ENCODE data around the gene IL17RA. TPM values are rescaled to one million over a fixed set of nuclear protein-coding genes. Genes with fewer than 3 reads are reported as not detected.
"Not testable (repeated sequence)": the region's sequence is repeated elsewhere in the genome, so short reads cannot be mapped to it uniquely, and the experiment has no call there.

IL17RA gene
- total and polyA plus RNA-seq, 2 donors from 2014 or later, result 4.2 to 26.8 TPM

GRCh38 chr22:17145021-17145680 is 60.4 kb downstream of the IL17RA start:
- H3K27ac ChIP-seq (ENCODE audit: low read depth in 2 of 2, low read length in 2 of 2), result no peak overlapping the region
- TF ChIP-seq CTCF (IDR thresholded peaks at IDR 0.05; ENCODE audit: borderline replicate concordance, extremely low read depth, insufficient read depth), result no peak
- no peaks in the 10 kb centered on the region for H3K4me1 ChIP-seq (ENCODE audit: control insufficient read depth in 2 of 3, insufficient read depth in 2 of 3, low read depth in 1 of 3, low read length in 3 of 3)
- H3K36me3 ChIP-seq (ENCODE audit: control insufficient read depth in 2 of 3, insufficient read depth in 3 of 3, low read length in 3 of 3), result peaks cover 3 to 27% (median 13%) of the 10 kb centered on the region in 3 donors
- H3K4me3 ChIP-seq (ENCODE audit: low read length in 3 of 3), result no peak overlapping the region
- DNase-seq, result no peak
- H3K27me3 ChIP-seq (ENCODE audit: control insufficient read depth, insufficient read depth, low read length), result no peaks in the 10 kb centered on the region
- intact Hi-C loops (cut with DNase I), result no loop called here
- H3K9ac ChIP-seq (ENCODE audit: low read length in 3 of 3), result no peak overlapping the region
- no peaks in the 10 kb centered on the region for H3K9me3 ChIP-seq (ENCODE audit: control insufficient read depth in 2 of 3, insufficient read depth in 1 of 3, low read length in 3 of 3)
- FAIRE-seq, result no peak

- peaks cover under 1 to 19% (median 10%) of the 10 kb centered on the region in 3 donors for H3K36me3 ChIP-seq (ENCODE audit: control insufficient read depth in 2 of 3, insufficient read depth in 3 of 3, low read length in 3 of 3)
- H3K27ac ChIP-seq (ENCODE audit: low read depth in 2 of 2, low read length in 2 of 2); H3K27me3 ChIP-seq (ENCODE audit: control insufficient read depth, insufficient read depth, low read length); H3K9ac ChIP-seq (ENCODE audit: low read length in 3 of 3); H3K9me3 ChIP-seq (ENCODE audit: control insufficient read depth in 2 of 3, insufficient read depth in 1 of 3, low read length in 3 of 3); H3K4me1 ChIP-seq (ENCODE audit: control insufficient read depth in 2 of 3, insufficient read depth in 2 of 3, low read depth in 1 of 3, low read length in 3 of 3); FAIRE-seq; intact Hi-C loops (cut with DNase I); DNase-seq; H3K4me3 ChIP-seq (ENCODE audit: low read length in 3 of 3): not testable (repeated sequence)
Measured at GRCh38 chr22:17147458-17147857, 62.7 kb downstream of the IL17RA start.

- H3K9me3 ChIP-seq (ENCODE audit: control insufficient read depth in 2 of 3, insufficient read depth in 1 of 3, low read length in 3 of 3), result no peaks in the 10 kb centered on the region
- H3K36me3 ChIP-seq (ENCODE audit: control insufficient read depth in 2 of 3, insufficient read depth in 3 of 3, low read length in 3 of 3), result peaks cover 0 to 9% (median 5%) of the 10 kb centered on the region in 3 donors
- H3K4me3 ChIP-seq (ENCODE audit: low read length in 3 of 3), result no peak overlapping the region
- H3K9ac ChIP-seq (ENCODE audit: low read length in 3 of 3), result no peak overlapping the region
- no peak overlapping the region for H3K27ac ChIP-seq (ENCODE audit: low read depth in 2 of 2, low read length in 2 of 2)
- H3K4me1 ChIP-seq (ENCODE audit: control insufficient read depth in 2 of 3, insufficient read depth in 2 of 3, low read depth in 1 of 3, low read length in 3 of 3), result no peaks in the 10 kb centered on the region
- DNase-seq, result no peak
- H3K27me3 ChIP-seq (ENCODE audit: control insufficient read depth, insufficient read depth, low read length), result no peaks in the 10 kb centered on the region
- intact Hi-C loops (cut with DNase I), result no loop called here
- no peak for FAIRE-seq
- TF ChIP-seq CTCF (IDR thresholded peaks at IDR 0.05; ENCODE audit: borderline replicate concordance, extremely low read depth, insufficient read depth), result no peak
Measured at GRCh38 chr22:17149076-17149815, 64.4 kb downstream of the IL17RA start.

GRCh38 chr22:17152340-17152739 is 67.5 kb downstream of the IL17RA start:
- no peaks in the 10 kb centered on the region for H3K27me3 ChIP-seq (ENCODE audit: control insufficient read depth, insufficient read depth, low read length)
- no peak for FAIRE-seq
- no peak overlapping the region for H3K27ac ChIP-seq (ENCODE audit: low read depth in 2 of 2, low read length in 2 of 2)
- no peak overlapping the region for H3K4me3 ChIP-seq (ENCODE audit: low read length in 3 of 3)
- no peak for DNase-seq
- H3K9ac ChIP-seq (ENCODE audit: low read length in 3 of 3), result no peak overlapping the region
- peaks cover 0 to 2% (median 0%) of the 10 kb centered on the region in 3 donors for H3K4me1 ChIP-seq (ENCODE audit: control insufficient read depth in 2 of 3, insufficient read depth in 2 of 3, low read depth in 1 of 3, low read length in 3 of 3)
- H3K36me3 ChIP-seq (ENCODE audit: control insufficient read depth in 2 of 3, insufficient read depth in 3 of 3, low read length in 3 of 3), result peaks cover 0 to 5% (median 3%) of the 10 kb centered on the region in 3 donors
- H3K9me3 ChIP-seq (ENCODE audit: control insufficient read depth in 2 of 3, insufficient read depth in 1 of 3, low read length in 3 of 3), result no peaks in the 10 kb centered on the region
- no peak for TF ChIP-seq CTCF (IDR thresholded peaks at IDR 0.05; ENCODE audit: borderline replicate concordance, extremely low read depth, insufficient read depth)
- intact Hi-C loops (cut with DNase I), result no loop called here

Data from kidney (tissue), 14 donors.